DMS114 treated with DMSO at 0.1 percent for 48 hours (cell line): ENCODE results near the gene CDKL5.
"Not testable (repeated sequence)": the region's sequence is repeated elsewhere in the genome, so short reads cannot be mapped to it uniquely, and the experiment has no call there.

Source experiments
- DNase-seq: peaks from one replicate; lab custom pipeline; 2025; ENCODE audit not compliant: unreplicated experiment; lab: John Stamatoyannopoulos, UW

CDKL5 gene

GRCh38 chrX:18573556-18573955, 148.1 kb downstream of the CDKL5 start:
- DNase-seq = no peak

- DNase-seq = no peak
These were observed 149.2 kb downstream of the CDKL5 start for GRCh38 chrX:18574591-18574990.

GRCh38 chrX:18575744-18576143, 150.3 kb downstream of the CDKL5 start:
- DNase-seq = no peak

- DNase-seq = no peak
These were observed 152.0 kb downstream of the CDKL5 start for GRCh38 chrX:18577400-18577799.

GRCh38 chrX:18578546-18578945, 153.1 kb downstream of the CDKL5 start:
- DNase-seq = no peak

- DNase-seq = no peak
These were observed 154.1 kb downstream of the CDKL5 start for GRCh38 chrX:18579495-18579894.

GRCh38 chrX:18582910-18583493, 157.6 kb downstream of the CDKL5 start:
- DNase-seq = no peak

GRCh38 chrX:18589292-18589691, 163.9 kb downstream of the CDKL5 start:
- DNase-seq = not testable (repeated sequence)

GRCh38 chrX:18591834-18592233, 166.4 kb downstream of the CDKL5 start:
- DNase-seq = no peak

GRCh38 chrX:18594079-18594478, 168.7 kb downstream of the CDKL5 start:
- DNase-seq = no peak

- no peak for DNase-seq
These were observed 170.7 kb downstream of the CDKL5 start for GRCh38 chrX:18596096-18596495.

GRCh38 chrX:18598413-18598812, 173.0 kb downstream of the CDKL5 start:
- no peak for DNase-seq

GRCh38 chrX:18607966-18608365, 182.6 kb downstream of the CDKL5 start:
- no peak for DNase-seq

- no peak for DNase-seq
These were observed 188.7 kb downstream of the CDKL5 start for GRCh38 chrX:18613930-18614639.

GRCh38 chrX:18616688-18617406, 191.4 kb downstream of the CDKL5 start:
- DNase-seq = no peak

GRCh38 chrX:18617407-18617750, 192.0 kb downstream of the CDKL5 start:
- DNase-seq = no peak

- DNase-seq = no peak
These were observed 193.9 kb downstream of the CDKL5 start for GRCh38 chrX:18619288-18619687.

- DNase-seq = no peak
These were observed 194.9 kb downstream of the CDKL5 start for GRCh38 chrX:18620349-18620748.

GRCh38 chrX:18624599-18624998, 199.2 kb downstream of the CDKL5 start:
- no peak for DNase-seq

GRCh38 chrX:18630934-18631333, 205.5 kb downstream of the CDKL5 start:
- DNase-seq = no peak

- no peak for DNase-seq
These were observed 213.0 kb downstream of the CDKL5 start for GRCh38 chrX:18638398-18638797.

- no peak for DNase-seq
These were observed 213.9 kb downstream of the CDKL5 start for GRCh38 chrX:18639280-18639679.
